Measurements from ENCODE around the gene CBL.

- TF ChIP-seq EZH2 (IDR thresholded peaks at IDR 0.05; ENCODE audit: low read depth, unreplicated experiment) (no peak), CTCF (conservative IDR thresholded peaks at IDR 0.05; ENCODE audit: low read depth in 2 of 2) (no peak), REST (IDR thresholded peaks at IDR 0.05; ENCODE audit: unreplicated experiment) (no peak), EZH2phosphoT487 (IDR thresholded peaks at IDR 0.05; ENCODE audit: unreplicated experiment) (no peak), CREB1 (CRISPR knock-in tag; IDR thresholded peaks at IDR 0.05; ENCODE audit: low read depth) (no peak), POLR2AphosphoS5 (IDR thresholded peaks at IDR 0.05; ENCODE audit: low read depth) (no peak), STAT1 (IDR thresholded peaks at IDR 0.05; ENCODE audit: unreplicated experiment) (no peak), JUNB (IDR thresholded peaks at IDR 0.05; ENCODE audit: unreplicated experiment) (no peak)
Observed at GRCh38 chr11:119336744-119337469, 130.8 kb downstream of the CBL start.

Data from GM23338 (cell line).